SK-N-SH (cell line): ENCODE measurements around the gene GALE. TPM values are rescaled to one million over a fixed set of nuclear protein-coding genes. Genes with fewer than 3 reads are reported as not detected.

Source experiments
- CTCF ChIA-PET: fragments of 300-600, 350-600 bp; formaldehyde crosslinking; extraction: SDS; loops from one replicate; lab custom pipeline; 2021; lab: Yijun Ruan, JAX
- POLR2A ChIA-PET: fragments of 350-600 bp; sonication (Branson Sonifier 250); formaldehyde crosslinking; extraction: SDS; loops from one replicate; lab custom pipeline; 2020; ENCODE audit warnings: antibody characterized with exemption, inconsistent platforms; lab: Yijun Ruan, JAX
- DNase-seq: peaks from one replicate; pipeline ENCODE4 v3.0.0; 2012
- H2AFZ ChIP-seq: fragments of 200-600 bp; sonication (generic); 2 replicates; pipeline ENCODE4 v1.8.1; 2016; ENCODE audit warnings: antibody characterized with exemption, mild to moderate bottlenecking, low read depth
- H3F3A ChIP-seq: fragments of 200-600 bp; sonication (generic); replicated peaks from 2 replicates; pipeline ENCODE3; 2016; ENCODE audit warnings: antibody characterized with exemption, mild to moderate bottlenecking; ENCODE audit not compliant: insufficient read depth
- H3K27ac ChIP-seq, 2 experiments: fragments of 200-500 bp in 1 of 2; fragments of 200-600 bp in 1 of 2; sonication (Bioruptor generic) in 1 of 2; sonication (generic), shearing (Covaris generic) in 1 of 2; 2 replicates each; pipeline versions ENCODE4 v1.5.1 to v1.6.1; 2014 to 2016; ENCODE audit warnings: low read depth in 2 of 2, inconsistent platforms in 1 of 2, low read length in 1 of 2, mild to moderate bottlenecking in 1 of 2, mixed read lengths in 1 of 2
- H3K27me3 ChIP-seq: fragments of 200-600 bp; sonication (generic), shearing (Covaris generic); 2 replicates; pipeline ENCODE4 v1.6.1; 2016; ENCODE audit warnings: mixed run types; ENCODE audit not compliant: insufficient read depth
- H3K36me3 ChIP-seq, 2 experiments: fragments of 200-500 bp in 1 of 2; fragments of 200-600 bp in 1 of 2; sonication (Bioruptor generic) in 1 of 2; sonication (generic) in 1 of 2; replicated peaks in 1 of 2; 2 replicates each; pipeline versions ENCODE3 to v1.5.1; 2014 to 2016; ENCODE audit warnings: low read length in 1 of 2, mild to moderate bottlenecking in 1 of 2; ENCODE audit not compliant: insufficient read depth in 2 of 2, control insufficient read depth in 1 of 2
- H3K4me1 ChIP-seq, 2 experiments: fragments of 200-500 bp in 1 of 2; fragments of 200-600 bp in 1 of 2; sonication (Bioruptor generic) in 1 of 2; sonication (generic), shearing (Covaris generic) in 1 of 2; 2 replicates each; pipeline versions ENCODE4 v1.5.1 to v1.6.1; 2014 to 2016; ENCODE audit warnings: low read depth in 1 of 2, low read length in 1 of 2, mixed run types in 1 of 2; ENCODE audit not compliant: insufficient read depth in 2 of 2, control insufficient read depth in 1 of 2
- H3K4me2 ChIP-seq: fragments of 200-600 bp; sonication (generic), shearing (Covaris generic); 2 replicates; pipeline ENCODE4 v1.6.1; 2017; ENCODE audit warnings: mixed run types
- H3K4me3 ChIP-seq, 2 experiments: fragments of 200-500 bp in 1 of 2; fragments of 200-600 bp in 1 of 2; sonication (Bioruptor generic) in 1 of 2; sonication (generic), shearing (Covaris generic) in 1 of 2; 2 replicates each; pipeline versions ENCODE4 v1.5.1 to v1.8.1; 2014 to 2016; ENCODE audit warnings: low read depth in 2 of 2, inconsistent platforms in 1 of 2, low read length in 1 of 2, mild to moderate bottlenecking in 1 of 2, mixed read lengths in 1 of 2, moderate library complexity in 1 of 2
- H3K79me2 ChIP-seq: fragments of 200-600 bp; sonication (generic); 2 replicates; pipeline ENCODE4 v1.8.1; 2017; ENCODE audit warnings: mild to moderate bottlenecking; ENCODE audit not compliant: insufficient read depth
- H3K9ac ChIP-seq: fragments of 200-600 bp; sonication (generic); 2 replicates; pipeline ENCODE4 v1.6.1; 2017; ENCODE audit warnings: mixed run types
- H3K9me2 ChIP-seq: fragments of 200-600 bp; sonication (generic); 2 replicates; pipeline ENCODE4 v1.6.1; 2017; ENCODE audit warnings: mixed run types
- H3K9me3 ChIP-seq: fragments of 200-600 bp; sonication (generic); 2 replicates; pipeline ENCODE4 v1.6.1; 2017; ENCODE audit warnings: mixed run types, mild to moderate bottlenecking, moderate library complexity
- H4K20me1 ChIP-seq: fragments of 200-600 bp; sonication (generic); 2 replicates; pipeline ENCODE4 v1.6.1; 2017; ENCODE audit warnings: mild to moderate bottlenecking, mixed run types; ENCODE audit not compliant: insufficient read depth
- CHD2 ChIP-seq: fragments of 150-350 bp; IDR thresholded peaks from 2 replicates; pipeline ENCODE4 v1.6.1; 2018; ENCODE audit warnings: low read length; ENCODE audit not compliant: partially characterized antibody
- ELF1 ChIP-seq: IDR thresholded peaks from 2 replicates; pipeline ENCODE4 v1.4.0; 2012
- EP300 ChIP-seq, 2 experiments: IDR thresholded peaks; 2 replicates each; pipeline versions ENCODE4 v1.4.0 to v1.6.1; 2012; ENCODE audit warnings: borderline replicate concordance in 1 of 2, low read depth in 1 of 2, low read length in 1 of 2
- FOSL2 ChIP-seq: IDR thresholded peaks from 2 replicates; pipeline ENCODE4 v1.4.0; 2012; ENCODE audit warnings: low read depth, mild to moderate bottlenecking, moderate library complexity, borderline replicate concordance
- FOXJ3 ChIP-seq: sonication (generic); formaldehyde crosslinking; IDR thresholded peaks from 2 replicates; pipeline ENCODE4 v1.5.1; 2020; ENCODE audit warnings: mild to moderate bottlenecking, missing genetic modification reagents
- FOXM1 ChIP-seq: IDR thresholded peaks from 2 replicates; pipeline ENCODE4 v1.4.0; 2012; ENCODE audit warnings: low read depth, mild to moderate bottlenecking
- GABPA ChIP-seq: IDR thresholded peaks from 2 replicates; pipeline ENCODE4 v1.4.0; 2012; ENCODE audit warnings: low read depth, mild to moderate bottlenecking
- GATA2 ChIP-seq: sonication (generic); formaldehyde crosslinking; IDR thresholded peaks from 2 replicates; pipeline ENCODE4 v1.5.0; 2020; ENCODE audit warnings: mild to moderate bottlenecking, missing genetic modification reagents
- IRF3 ChIP-seq: fragments of 150-350 bp; IDR thresholded peaks from 2 replicates; pipeline ENCODE4 v1.6.1; 2016; ENCODE audit warnings: mild to moderate bottlenecking, low read depth, low read length
- JUND ChIP-seq: IDR thresholded peaks from 2 replicates; pipeline ENCODE4 v1.4.0; 2012
- MAX ChIP-seq: IDR thresholded peaks from 2 replicates; pipeline ENCODE4 v1.4.0; 2012; ENCODE audit warnings: low read depth
- MEF2A ChIP-seq: IDR thresholded peaks from 2 replicates; pipeline ENCODE4 v1.4.0; 2012; ENCODE audit warnings: low read depth, borderline replicate concordance
- MXI1 ChIP-seq: IDR thresholded peaks from 2 replicates; pipeline ENCODE4 v1.6.1; 2012; ENCODE audit warnings: mild to moderate bottlenecking, low read depth, low read length, improper control_type of control experiment
- NFIC ChIP-seq: IDR thresholded peaks from 2 replicates; pipeline ENCODE4 v1.4.0; 2012; ENCODE audit warnings: borderline replicate concordance
- NRF1 ChIP-seq: IDR thresholded peaks from 2 replicates; pipeline ENCODE4 v1.6.1; 2012; ENCODE audit warnings: low read depth, mild to moderate bottlenecking, low read length
- PBX3 ChIP-seq: IDR thresholded peaks from 2 replicates; pipeline ENCODE4; 2012
- POLR2AphosphoS5 ChIP-seq: IDR thresholded peaks from 2 replicates; pipeline ENCODE4 v1.6.1; 2012; ENCODE audit warnings: low read depth, low read length
- RAD21 ChIP-seq: IDR thresholded peaks from 2 replicates; pipeline ENCODE4 v1.6.1; 2012; ENCODE audit warnings: mild to moderate bottlenecking, low read length
- RCOR1 ChIP-seq: fragments of 150-350 bp; IDR thresholded peaks from 2 replicates; pipeline ENCODE4 v1.6.1; 2017; ENCODE audit warnings: antibody characterized with exemption, low read length
- RFX5 ChIP-seq: IDR thresholded peaks from 2 replicates; pipeline ENCODE4 v1.6.1; 2012; ENCODE audit warnings: mild to moderate bottlenecking, improper control_type of control experiment, low read length
- RXRA ChIP-seq: IDR thresholded peaks from 2 replicates; pipeline ENCODE4 v1.4.0; 2012; ENCODE audit warnings: low read depth, mild to moderate bottlenecking, borderline replicate concordance
- SIN3A ChIP-seq: IDR thresholded peaks from 2 replicates; pipeline ENCODE4 v1.6.1; 2012; ENCODE audit warnings: low read depth, mild to moderate bottlenecking, low read length, moderate library complexity, borderline replicate concordance
- SMC3 ChIP-seq: IDR thresholded peaks from 2 replicates; pipeline ENCODE4 v1.6.1; 2012; ENCODE audit warnings: low read depth, low read length, improper control_type of control experiment
- TAF1 ChIP-seq: IDR thresholded peaks from 2 replicates; pipeline ENCODE4 v1.6.1; 2012; ENCODE audit warnings: low read depth, mild to moderate bottlenecking, low read length, moderate library complexity, borderline replicate concordance
- TCF12 ChIP-seq: IDR thresholded peaks from 2 replicates; pipeline ENCODE4 v1.4.0; 2012
- TEAD4 ChIP-seq: IDR thresholded peaks from 2 replicates; pipeline ENCODE4 v1.4.0; 2012; ENCODE audit warnings: mild to moderate bottlenecking, borderline replicate concordance; ENCODE audit not compliant: insufficient read depth
- USF1 ChIP-seq: IDR thresholded peaks from 2 replicates; pipeline ENCODE4 v1.4.0; 2012; ENCODE audit warnings: low read depth, borderline replicate concordance
- USF2 ChIP-seq: fragments of 150-350 bp; IDR thresholded peaks from 2 replicates; pipeline ENCODE4 v1.6.1; 2017; ENCODE audit warnings: antibody characterized with exemption, low read length, low read depth, borderline replicate concordance
- YY1 ChIP-seq: IDR thresholded peaks from 2 replicates; pipeline ENCODE4 v1.4.0; 2012; ENCODE audit warnings: low read depth, mild to moderate bottlenecking
- ZBTB33 ChIP-seq: IDR thresholded peaks from 2 replicates; pipeline ENCODE4 v1.4.0; 2012; ENCODE audit warnings: low read depth, borderline replicate concordance
- WGBS: methylation state at CpG from one replicate; pipeline ENCODE4 v1.1.6; 2017; ENCODE audit warnings: low lambda C conversion rate; 5-methylcytosine and 5-hydroxymethylcytosine counted together
- polyA plus RNA-seq, 3 experiments: library from polyadenylated mRNA; depleted of rRNA; stranded (reverse); fragments of >200 nt; gene quantifications; 2 replicates each; pipeline ENCODE4 v1.2.3, GENCODE V29; 2012

GALE gene
- polyA plus RNA-seq, 1 of the 3 experiments (the other 2 are of a cell fraction) = 71.7 TPM

- H3K9me3 ChIP-seq = no peaks in the 10 kb centered on the region
- CTCF ChIA-PET = interaction anchor here (0.9 to 3.5 kb wide), 6 partner anchors 8 to 136 kb away, joined by 3 to 17 read pairs (median 3); partner anchors contain the start of gene RPL11
- H3K9ac ChIP-seq = peak overlapping the region; percentile 73; the same call in 1 of the 2 replicates
- peak overlapping the region in 1 of 2 experiments; percentile 68; a peak in 2 of 4 replicates for H3K27ac ChIP-seq
- peaks cover 20% of the 10 kb centered on the region for H4K20me1 ChIP-seq
- POLR2A ChIA-PET = interaction anchor here (0.7 kb wide), 1 partner anchor 11 kb away, joined by 3 read pairs; the partner anchor contains the start of gene LYPLA2
- H2AFZ ChIP-seq = no peak overlapping the region
- peaks cover 12 to 21% of the 10 kb centered on the region in 2 experiments; a peak in 3 of 4 replicates for H3K4me1 ChIP-seq
- 47% methylated on average over 3 of the region's 3 CpGs for WGBS
- H3K4me2 ChIP-seq = peak overlapping the region; percentile 93
- DNase-seq = no peak
- peak overlapping the region in 1 of 2 experiments; percentile 86; a peak in 2 of 4 replicates for H3K4me3 ChIP-seq
- H3K79me2 ChIP-seq = peaks cover 85% of the 10 kb centered on the region
- peaks cover 11 to 27% of the 10 kb centered on the region in 2 experiments for H3K36me3 ChIP-seq
- peaks cover 17% of the 10 kb centered on the region for H3F3A ChIP-seq
- H3K27me3 ChIP-seq = no peaks in the 10 kb centered on the region
- H3K9me2 ChIP-seq = no peaks in the 10 kb centered on the region
- TF ChIP-seq MXI1 = no peak
- no peak for TF ChIP-seq NFIC
- no peak for TF ChIP-seq SMC3
- TF ChIP-seq EP300 (IDR thresholded peaks at IDR 0.05; ENCODE audit: borderline replicate concordance in 1 of 2, low read depth in 1 of 2, low read length in 1 of 2) = no peak
- TF ChIP-seq NRF1 = no peak
- TF ChIP-seq CHD2 = no peak
- no peak for TF ChIP-seq TCF12
- TF ChIP-seq RAD21 = no peak
- no peak for TF ChIP-seq TAF1
- TF ChIP-seq JUND = peak; percentile 32; the same call in 1 of the 2 replicates
- TF ChIP-seq RCOR1 = no peak
- no peak for TF ChIP-seq ELF1
- 0 out of 2 replicates have a peak, but pooled peaks have one; percentile 13 for TF ChIP-seq RXRA
- TF ChIP-seq PBX3 = peak; percentile 80
- TF ChIP-seq GABPA = no peak
- no peak for TF ChIP-seq FOXM1
- TF ChIP-seq GATA2 (CRISPR knock-in tag) = no peak
- no peak for TF ChIP-seq FOXJ3
- TF ChIP-seq USF2 = no peak
- 0 out of 2 replicates have a peak, but pooled peaks have one; percentile 33 for TF ChIP-seq MAX
- no peak for TF ChIP-seq RFX5
- TF ChIP-seq SIN3A = peak; percentile 17; the same call in 1 of the 2 replicates
- TF ChIP-seq TEAD4 = no peak
- no peak for TF ChIP-seq IRF3
- no peak for TF ChIP-seq USF1
- no peak for TF ChIP-seq YY1
- no peak for TF ChIP-seq POLR2AphosphoS5
- no peak for TF ChIP-seq ZBTB33
- peak; percentile 36 for TF ChIP-seq FOSL2
- no peak for TF ChIP-seq MEF2A
Measured at GRCh38 chr1:23779826-23780371, 20.7 kb downstream of the GALE start.
